Left forelimb (tissue), 1 donor: ENCODE results near the gene FARS2.

Experiments
- DNase-seq: peaks from one replicate; pipeline ENCODE4 v3.0.0-alpha.2; 2018; ENCODE audit warnings: low spot score

The FARS2 gene

DNA sequence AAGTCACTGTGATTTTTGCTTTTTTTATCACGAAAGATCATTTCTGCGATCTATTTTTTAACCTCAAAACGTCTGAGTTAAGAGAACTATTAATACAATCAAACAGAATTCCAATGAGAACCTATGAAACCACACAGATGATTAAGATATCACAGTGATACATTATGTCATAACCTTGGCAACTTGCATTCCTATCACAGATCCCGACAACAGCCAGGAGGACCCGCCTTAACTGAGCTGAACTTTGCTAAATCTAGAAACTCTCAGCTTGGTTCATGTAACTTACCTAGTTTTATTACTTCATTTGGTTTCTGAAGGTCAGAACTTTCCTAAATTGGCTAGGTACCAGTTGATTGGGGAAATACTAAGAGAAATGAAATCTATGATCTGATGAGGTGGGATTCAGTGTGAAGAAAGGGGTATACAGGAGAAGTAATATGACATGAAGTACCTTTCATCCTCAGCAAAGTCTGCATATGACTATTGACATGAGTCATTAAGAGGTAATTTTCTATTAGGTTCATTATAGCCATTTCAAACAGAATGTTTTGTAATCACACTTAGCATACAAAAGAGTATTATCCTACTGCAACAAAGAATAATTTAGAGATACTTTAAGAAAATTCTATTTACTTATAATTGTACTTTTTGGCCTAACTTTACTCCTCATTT lies 11.7 kb upstream of the FARS2 start:
- DNase-seq, result no peak

DNA sequence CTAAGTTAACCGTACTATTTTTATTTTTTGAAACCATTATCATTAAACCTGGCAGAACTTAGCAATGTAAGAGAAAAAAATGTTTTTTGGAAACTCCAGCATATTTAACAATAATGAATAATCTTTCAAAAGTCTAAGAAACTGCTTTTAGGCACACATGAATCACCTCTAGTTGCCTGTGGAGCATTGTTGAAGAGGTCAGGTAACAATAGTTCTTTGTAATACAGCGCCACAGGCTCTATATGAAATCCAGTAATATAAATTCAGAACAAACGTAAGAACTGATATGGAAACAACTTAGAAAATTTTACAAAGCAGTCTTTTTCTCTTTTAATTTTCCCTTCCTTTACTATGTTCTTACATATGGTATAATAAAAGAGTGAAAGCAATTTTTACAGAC lies 10.9 kb upstream of the FARS2 start:
- DNase-seq, result no peak

DNA sequence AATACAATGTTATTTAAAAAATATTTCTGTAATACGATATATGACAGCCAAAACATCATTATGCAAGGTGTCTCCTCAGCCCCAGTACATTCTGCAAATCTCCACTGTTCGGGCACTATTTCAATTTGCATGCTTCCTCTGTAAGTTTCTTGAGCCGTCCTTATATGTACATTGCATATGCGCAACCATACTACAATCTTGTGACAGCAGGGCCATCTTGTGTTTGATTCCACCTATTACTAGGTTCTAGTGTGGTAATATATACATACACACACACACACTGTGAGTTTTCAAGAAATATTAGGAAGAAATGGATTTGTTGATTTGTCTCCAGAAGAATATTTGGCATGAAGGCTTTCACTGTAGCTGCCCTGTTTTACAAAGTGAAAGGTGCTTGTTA lies 10.4 kb upstream of the FARS2 start:
- DNase-seq, result no peak

GRCh38 chr6:5256952-5257351 lies 4.4 kb upstream of the FARS2 start:
- DNase-seq, result no peak

GRCh38 chr6:5257400-5257799 lies 3.9 kb upstream of the FARS2 start:
- no peak for DNase-seq

GRCh38 chr6:5259428-5259827 lies 1.9 kb upstream of the FARS2 start:
- DNase-seq, result no peak

DNA sequence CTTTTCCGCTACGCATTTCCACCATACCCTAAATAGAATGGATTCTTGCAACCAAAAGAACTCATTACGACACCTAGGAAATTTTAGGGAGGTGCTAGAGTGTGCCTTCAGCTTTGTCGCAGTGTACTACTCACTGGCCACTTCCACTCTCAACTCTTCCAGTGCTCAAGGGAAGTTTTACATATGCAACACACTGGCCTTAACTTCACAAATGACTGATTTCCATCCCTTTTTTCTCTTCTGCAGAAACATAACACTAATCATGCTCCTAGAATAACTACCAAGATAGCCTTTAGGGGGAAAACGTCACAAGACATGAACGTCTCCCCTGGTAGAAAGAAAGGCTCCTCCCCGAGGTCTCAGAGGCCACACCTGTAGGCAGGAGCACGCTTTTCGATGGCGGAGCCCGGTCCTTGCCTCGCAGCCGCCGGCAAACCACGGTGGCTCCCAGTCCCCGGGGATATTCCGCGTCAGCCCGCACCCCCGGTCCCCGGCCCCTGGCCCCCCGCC lies 1.1 kb upstream of the FARS2 start:
- no peak for DNase-seq

DNA sequence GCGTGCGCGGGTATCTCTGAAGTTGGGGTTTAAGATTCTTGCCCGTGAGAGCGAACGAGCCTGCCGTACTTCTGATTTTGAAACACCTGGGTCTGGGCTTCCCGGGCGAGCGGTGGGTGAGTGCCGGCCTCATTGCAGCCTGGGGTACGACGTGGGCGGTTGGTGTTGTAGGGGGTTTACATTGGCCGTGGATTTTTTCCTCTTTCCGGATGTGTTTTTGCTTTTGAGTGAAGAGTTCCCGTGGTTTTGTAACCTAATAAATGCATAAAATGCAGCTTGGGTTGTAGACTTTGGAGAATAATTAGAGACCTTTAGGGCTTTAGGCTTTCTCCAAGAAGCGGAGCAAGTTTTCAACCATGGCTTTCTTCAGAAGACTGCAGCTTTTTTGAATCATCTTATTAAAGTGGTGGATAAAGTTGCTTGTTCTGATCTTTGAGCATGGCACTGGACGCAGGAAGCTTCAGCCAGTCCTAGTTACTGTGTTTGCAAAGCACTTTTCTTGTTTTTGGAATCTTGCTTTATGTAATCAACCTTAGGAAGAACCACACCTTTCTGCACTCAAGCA lies 314 bp downstream of the FARS2 start:
- no peak for DNase-seq

DNA sequence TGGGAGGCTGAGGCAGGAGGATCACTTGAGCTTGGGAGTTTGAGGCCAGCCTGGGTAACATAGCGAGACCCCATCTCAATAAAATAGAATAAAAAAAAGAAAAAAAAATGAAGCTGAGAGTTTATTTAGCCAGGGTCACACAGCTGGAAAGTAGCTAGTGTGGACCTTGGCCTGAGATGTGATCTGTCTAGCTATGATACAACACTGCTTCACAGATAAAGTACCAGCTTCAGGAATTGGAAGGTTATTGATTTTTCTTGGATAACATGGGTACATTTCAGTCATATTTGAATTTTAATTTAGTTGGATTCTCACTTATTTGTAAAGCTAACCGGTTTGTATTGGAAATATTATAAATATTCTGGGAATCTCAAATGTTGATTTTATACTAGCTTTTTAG lies 5.1 kb downstream of the FARS2 start:
- no peak for DNase-seq

GRCh38 chr6:5270093-5270680 lies 8.9 kb downstream of the FARS2 start:
- no peak for DNase-seq

DNA sequence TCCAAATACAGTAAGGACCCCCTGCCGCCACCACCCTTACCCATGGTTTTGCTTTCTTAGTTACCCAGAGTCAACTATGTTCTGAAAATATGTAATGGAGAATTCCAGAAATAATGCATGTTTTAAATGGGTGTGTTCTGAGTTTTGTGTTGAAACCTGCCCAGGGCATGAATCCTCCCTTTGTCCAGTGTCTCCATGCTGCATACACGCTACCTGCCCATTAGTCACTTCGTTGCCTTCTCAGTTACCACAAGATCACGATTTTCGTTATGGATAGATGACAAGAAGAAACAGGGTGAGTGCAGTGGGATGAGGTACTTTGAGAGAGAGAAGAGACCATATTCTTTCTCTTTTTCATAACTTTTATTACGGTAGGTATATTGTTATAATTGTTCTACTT lies 10.6 kb downstream of the FARS2 start:
- no peak for DNase-seq

DNA sequence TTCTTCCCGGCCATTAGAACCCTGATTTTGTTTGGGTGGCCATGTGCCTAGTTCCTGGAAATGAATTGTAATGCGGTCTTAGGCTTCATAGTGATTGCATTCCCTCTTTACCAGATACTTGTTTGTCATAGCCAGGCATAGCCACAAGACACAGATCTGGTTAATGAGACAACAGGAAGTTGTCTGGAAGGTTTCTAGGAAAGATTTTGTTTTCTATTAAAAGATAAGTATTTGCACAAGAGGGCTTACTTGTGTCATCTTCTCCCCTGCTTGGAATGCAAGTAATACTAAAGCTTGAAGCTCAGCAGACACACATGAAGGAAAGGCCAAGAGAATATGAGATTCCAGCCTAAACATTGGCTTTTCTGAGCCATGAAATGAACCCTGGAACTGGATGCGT lies 12.9 kb downstream of the FARS2 start:
- DNase-seq, result no peak

GRCh38 chr6:5275497-5275896 lies 14.2 kb downstream of the FARS2 start:
- no peak for DNase-seq

GRCh38 chr6:5276581-5276980 lies 15.3 kb downstream of the FARS2 start:
- no peak for DNase-seq

DNA sequence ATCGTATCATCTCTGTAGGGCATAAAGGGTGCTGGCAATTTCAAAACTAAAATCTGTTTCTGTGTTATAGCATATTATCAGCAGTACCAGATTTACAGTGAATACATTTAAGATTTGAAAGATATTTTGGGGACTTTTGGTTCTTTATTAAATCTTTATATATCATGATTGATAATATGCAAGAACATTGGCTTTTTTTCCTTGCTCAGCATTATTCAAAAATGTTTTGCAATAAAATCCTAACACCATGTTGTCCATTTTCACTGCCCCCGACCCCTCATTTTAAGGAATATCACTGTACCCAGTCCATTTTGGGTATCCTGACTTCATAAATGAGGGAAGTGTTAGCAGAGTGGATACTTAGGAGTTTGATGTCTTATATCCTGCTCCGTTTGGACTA lies 16.3 kb downstream of the FARS2 start:
- DNase-seq, result no peak

DNA sequence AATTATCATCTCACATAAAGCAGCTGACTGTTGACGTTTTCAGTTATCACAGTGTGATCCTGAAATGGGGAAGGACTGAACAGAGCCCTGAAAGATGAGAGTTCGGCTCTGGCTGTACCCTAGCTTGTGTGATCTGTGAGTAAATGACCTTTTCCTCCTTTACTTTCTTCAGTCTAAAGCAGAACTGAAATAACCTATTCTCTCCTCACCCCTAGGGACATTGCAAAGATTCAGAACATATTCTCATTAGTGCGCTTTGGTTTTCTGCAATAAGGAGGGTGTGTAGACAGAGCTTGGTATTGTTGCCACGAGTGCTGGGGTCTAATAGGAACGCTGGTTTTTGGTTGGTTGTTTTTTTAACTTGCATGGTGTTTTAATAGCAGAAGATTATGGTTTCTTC lies 16.7 kb downstream of the FARS2 start:
- DNase-seq, result no peak

DNA sequence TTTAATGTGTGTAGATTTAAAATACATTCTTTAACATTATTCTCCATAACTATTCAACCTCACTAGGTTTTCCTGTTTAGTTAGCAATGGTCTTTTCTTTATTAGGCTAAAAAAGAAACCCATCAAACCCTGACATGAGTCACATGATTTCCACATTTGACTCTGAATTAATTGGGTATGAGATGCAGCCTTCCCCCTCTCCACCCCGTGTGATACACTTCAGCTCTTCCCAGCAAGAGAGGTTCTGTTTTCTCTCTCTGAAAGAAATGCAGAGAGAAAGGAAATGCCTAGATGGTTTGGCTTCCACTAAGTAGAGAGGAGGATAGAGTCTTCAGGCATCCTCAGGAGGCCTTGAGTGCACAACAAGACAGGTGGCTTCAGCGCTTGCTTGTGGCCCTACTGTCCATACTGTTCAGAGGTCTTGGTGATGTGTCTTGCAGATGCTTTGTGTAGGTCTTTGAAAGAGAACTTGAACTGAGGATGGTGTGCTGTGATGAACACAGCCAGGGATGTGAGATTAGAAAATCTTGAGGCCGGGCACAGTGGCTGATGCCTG lies 17.3 kb downstream of the FARS2 start:
- DNase-seq, result no peak

GRCh38 chr6:5279891-5280338 lies 18.6 kb downstream of the FARS2 start:
- no peak for DNase-seq

GRCh38 chr6:5280920-5281319 lies 19.6 kb downstream of the FARS2 start:
- DNase-seq, result no peak

DNA sequence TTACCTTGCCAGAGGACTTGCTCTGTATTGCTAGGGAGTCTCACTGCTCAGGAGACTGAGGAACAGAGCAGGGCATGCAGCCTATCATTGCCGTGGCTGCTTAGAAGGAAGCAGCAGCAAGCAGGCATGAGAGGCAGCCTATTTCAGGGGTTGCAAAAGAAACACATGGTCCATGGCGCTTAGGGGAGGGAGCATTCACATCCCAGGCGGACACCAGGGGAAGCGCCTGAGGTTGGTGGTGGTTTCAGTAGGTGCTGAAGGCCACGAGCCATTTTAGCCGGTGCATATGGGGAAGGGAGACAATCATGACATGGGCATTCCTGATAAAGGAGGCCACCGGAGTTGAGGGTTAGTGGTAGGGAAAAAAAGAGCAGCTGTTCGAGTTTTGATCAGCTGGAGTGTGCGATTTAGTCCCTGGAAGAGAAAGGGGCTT lies 20.9 kb downstream of the FARS2 start:
- no peak for DNase-seq

DNA sequence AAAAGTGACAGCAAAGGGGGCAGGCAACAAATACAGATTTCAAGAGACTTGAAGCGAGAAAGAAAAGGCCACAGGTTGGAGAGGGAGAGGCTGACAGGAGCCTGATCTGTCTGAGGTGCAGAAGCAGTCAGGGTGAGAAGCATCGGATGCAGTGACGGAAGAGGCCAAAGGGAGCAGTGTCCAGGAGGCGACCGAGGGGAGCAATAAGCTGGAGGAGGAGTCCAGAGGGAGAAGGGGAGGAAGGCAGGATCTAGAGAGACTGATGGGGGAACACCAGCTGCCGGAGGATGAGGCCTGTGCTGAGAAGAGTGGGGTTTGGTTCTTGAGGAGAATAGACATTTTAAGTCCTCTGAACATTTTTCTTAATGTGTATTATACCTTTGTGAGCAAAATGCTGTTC lies 23.8 kb downstream of the FARS2 start:
- no peak for DNase-seq

- no peak for DNase-seq
Measured at GRCh38 chr6:5285526-5285925, 24.2 kb downstream of the FARS2 start.

GRCh38 chr6:5286780-5287179 lies 25.5 kb downstream of the FARS2 start:
- DNase-seq, result no peak
